Activated CD8-positive, alpha-beta memory T cell treated with anti-CD3 and anti-CD28 coated beads, Interleukin-2, amount 50 U/mL, for 24 hours (primary cell): ENCODE measurements around the gene FAM76A.
"Not testable (repeated sequence)": the region's sequence is repeated elsewhere in the genome, so short reads cannot be mapped to it uniquely, and the experiment has no call there.

Experiments
- DNase-seq: peaks from one replicate; pipeline ENCODE4 v3.0.0-alpha.2; 2020; ENCODE audit errors: extremely low read depth

Gene FAM76A

GRCh38 chr1:27724961-27725373 lies 794 bp upstream of the FAM76A start:
- DNase-seq = no peak

- DNase-seq = no peak
Observed at GRCh38 chr1:27726173-27727044, 648 bp downstream of the FAM76A start.

- no peak for DNase-seq
Observed at GRCh38 chr1:27727126-27727525, 1.4 kb downstream of the FAM76A start.

DNA sequence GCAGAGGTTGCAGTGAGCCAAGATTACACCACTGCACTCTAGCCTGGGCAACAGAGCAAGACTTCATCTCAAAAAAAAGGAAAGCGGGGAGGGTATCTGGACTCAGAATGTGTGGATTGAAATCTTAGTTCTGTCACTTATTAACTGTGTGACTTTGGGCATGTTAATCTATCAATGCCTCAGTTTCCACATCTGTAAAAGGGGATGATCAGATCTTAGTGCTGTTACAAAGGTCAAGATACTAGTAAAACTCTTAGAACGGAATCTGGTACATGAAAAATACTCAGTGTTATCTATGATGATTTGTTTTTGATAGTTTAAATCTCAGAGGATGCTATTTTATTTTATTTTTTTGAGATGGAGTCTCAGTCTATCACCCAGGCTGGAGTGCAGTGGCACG lies 10.5 kb downstream of the FAM76A start:
- no peak for DNase-seq

- no peak for DNase-seq
Observed at GRCh38 chr1:27741121-27741520, 15.4 kb downstream of the FAM76A start.

GRCh38 chr1:27744556-27744955 lies 18.8 kb downstream of the FAM76A start:
- no peak for DNase-seq

- DNase-seq = no peak
Observed at GRCh38 chr1:27745466-27745865, 19.7 kb downstream of the FAM76A start.

- DNase-seq = no peak
Observed at GRCh38 chr1:27752360-27752759, 26.6 kb downstream of the FAM76A start.

DNA sequence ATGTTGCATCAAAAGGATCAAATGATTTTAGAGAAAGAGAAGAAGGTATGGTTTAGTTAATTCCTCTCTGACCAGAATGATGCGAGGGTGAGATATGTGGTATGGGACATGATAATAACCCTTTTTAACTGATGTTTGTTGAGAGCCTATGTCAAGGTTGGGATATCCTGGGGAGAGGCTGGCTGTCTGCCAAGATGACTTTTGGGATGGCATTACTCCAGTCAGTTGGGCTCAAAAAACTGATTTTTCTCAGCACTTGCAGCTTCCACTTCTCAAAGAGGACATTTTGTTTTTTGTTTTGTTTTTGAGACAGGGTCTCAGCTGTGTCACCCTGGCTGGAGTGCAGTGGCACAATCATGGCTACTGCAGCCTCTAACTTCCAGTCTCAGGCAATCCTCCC lies 29.5 kb downstream of the FAM76A start:
- DNase-seq = no peak

- DNase-seq = no peak
Observed at GRCh38 chr1:27755865-27756264, 30.1 kb downstream of the FAM76A start.

GRCh38 chr1:27759236-27759635 lies 33.5 kb downstream of the FAM76A start:
- DNase-seq = no peak

DNA sequence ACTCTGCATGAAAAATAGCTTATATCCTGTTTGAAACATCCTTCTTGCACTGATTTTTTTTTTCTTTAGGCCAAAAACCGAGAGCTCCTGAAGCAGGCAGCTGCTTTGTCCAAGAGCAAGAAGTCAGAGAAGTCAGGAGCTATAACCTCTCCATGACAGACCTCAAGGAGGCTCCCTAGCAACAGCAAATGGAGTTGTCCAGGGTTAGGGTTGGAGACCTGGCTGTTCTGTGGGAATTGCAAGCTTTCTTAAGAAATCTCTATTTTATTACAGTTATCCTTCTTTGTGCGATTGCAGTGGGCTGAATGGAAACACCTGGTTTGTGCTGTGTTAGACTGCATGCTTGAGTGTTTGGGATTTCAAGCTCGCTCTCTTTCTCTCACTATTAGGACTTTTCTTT lies 34.7 kb downstream of the FAM76A start:
- DNase-seq = no peak

DNA sequence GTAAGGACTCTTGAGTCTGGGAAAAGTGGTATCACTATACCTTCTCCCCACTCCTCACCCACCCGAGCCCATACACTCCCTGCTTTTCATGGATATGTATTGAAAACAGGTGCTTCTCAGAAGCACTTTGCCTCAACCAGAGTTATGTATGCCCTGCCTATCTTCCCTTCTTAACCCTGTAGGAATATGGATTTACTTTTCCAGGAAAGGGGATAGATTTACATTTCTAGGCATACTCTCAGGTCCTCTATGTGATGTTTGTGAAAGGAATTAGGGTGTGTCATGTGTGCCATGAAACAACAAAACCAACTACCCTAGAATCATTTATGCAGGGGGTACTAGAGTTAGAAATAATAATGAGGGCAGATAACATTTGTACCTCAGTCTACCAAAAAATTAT lies 36.3 kb downstream of the FAM76A start:
- no peak for DNase-seq

GRCh38 chr1:27763358-27763757 lies 37.6 kb downstream of the FAM76A start:
- DNase-seq = no peak

GRCh38 chr1:27770293-27770830 lies 44.6 kb downstream of the FAM76A start:
- no peak for DNase-seq

DNA sequence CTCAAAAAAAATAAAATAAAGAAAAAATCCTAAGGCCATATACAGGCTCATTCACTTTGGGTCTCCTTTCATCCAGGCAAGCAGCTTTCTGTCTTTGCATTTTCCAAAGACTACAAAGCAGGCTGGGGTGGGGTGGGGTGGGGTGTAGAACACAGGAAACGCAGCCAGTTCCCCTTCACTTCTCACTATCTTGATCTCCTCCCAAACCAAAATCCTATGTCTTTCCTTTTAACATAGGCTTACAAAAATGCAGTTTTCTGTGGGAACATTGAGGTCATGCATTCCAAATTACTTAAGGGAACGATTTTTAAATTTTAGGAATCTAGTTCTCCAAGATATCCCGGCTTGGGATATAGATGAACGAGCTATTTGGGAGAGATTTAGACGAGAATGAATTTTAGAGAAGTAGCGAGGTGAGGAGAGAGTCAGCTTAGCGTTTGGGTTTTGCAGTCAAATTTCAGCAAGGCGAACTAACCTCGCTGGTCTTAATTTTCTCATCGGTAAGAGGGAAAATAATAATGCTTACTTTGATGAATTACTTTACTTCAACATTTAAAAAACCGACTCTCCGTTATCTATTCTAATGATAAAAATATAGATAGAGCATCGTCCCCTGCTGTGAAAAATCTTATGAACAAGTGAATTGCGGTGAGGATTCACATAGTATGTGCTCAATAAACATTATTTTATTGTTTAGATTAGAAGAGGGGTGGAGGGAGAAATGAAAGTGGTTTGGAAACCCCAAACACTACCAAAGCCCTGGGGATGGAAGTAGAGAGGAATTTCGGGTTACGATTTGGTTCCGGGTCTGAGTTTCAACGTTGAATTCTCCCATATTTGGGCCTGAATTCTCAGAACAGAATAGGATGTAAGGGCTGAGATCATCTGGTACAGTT lies 46.5 kb downstream of the FAM76A start:
- DNase-seq = no peak

- peak; percentile 98 for DNase-seq
Observed at GRCh38 chr1:27772932-27773825, 47.4 kb downstream of the FAM76A start, which contains the start of gene STX12. TSS of gene STX12 (plus strand) at chr1:27773219. CDS start at chr1:27773308, 89 bp downstream.

DNA sequence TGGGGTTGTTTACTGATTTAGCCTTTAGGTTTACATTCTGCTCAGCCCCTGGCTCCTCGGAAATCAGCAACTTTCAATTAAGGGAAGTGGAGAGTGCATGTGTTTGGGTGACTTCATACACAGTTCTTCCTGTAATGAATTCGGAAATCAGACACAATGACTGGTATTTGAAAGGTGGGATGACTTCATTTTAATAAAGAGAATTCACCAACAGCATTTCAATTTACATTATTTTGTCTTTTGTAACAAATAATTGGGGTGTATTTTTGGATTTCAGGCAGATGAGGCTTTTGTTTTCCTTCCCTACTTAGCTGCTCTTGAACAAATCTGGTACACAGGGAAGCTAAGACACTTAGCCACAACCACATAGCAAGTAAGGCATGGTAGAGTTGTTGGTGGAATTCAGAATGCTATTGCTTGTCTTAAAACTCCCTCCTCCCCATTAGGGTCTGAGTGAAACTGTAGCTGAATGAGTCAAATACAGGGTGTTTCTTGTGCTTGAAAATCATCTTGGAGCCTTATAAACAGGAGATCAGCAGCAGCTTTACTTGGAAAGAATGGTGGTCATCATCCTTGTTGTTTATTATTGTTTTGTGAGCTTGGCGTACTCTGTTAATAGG lies 48.2 kb downstream of the FAM76A start:
- DNase-seq = no peak

DNA sequence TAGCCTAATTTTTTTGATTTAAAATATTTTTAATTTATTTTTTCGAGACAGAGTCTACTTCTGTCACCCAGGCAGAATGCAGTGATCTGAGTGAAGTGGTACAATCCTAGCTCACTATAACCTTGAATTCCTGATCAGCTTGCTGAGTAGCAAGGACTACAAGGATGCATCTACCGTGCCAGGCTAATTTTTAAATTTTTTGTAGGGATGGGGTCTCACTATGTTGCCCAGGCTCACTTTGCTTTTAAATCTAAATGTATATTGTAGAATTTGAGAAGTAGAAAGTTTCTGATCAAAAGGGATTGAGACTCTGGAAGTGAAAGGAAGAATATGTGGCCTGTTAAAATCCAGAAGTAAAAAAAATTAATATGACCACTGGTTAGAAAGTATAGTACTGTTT lies 48.9 kb downstream of the FAM76A start:
- no peak for DNase-seq

DNA sequence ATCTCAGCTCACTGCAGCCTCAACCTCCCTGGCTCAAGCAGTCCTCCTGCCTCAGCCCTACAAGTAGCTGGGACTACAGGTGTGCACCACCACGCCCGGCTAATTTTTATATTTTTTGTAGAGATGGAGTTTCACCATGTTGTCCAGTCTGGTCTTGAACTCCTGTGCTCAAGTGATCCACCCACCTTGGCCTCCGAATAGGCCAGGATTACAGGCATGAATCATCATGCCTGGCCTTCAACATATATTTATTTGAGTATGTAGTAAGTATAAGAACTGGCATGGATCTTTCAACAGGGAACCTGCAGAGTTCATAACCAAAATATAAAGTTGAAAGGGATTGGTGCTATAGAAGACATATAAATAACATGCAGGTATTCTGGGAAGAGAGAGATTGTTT lies 49.6 kb downstream of the FAM76A start:
- not testable (repeated sequence) for DNase-seq

GRCh38 chr1:27776276-27776675 lies 50.5 kb downstream of the FAM76A start:
- not testable (repeated sequence) for DNase-seq
